Keratinocyte (primary cell): ENCODE measurements around the gene MFNG. TPM values are rescaled to one million over a fixed set of nuclear protein-coding genes. Genes with fewer than 3 reads are reported as not detected.

Experiments
- DNase-seq: peaks from one replicate; pipeline ENCODE4 v3.0.0-alpha.2; 2011; ENCODE audit warnings: low read depth, missing footprints, low spot score
- FAIRE-seq: peaks from 2 replicates; lab custom pipeline; 2011; peaks lifted over from hg19 to GRCh38; lab: Jason Lieb, UNC
- H2AFZ ChIP-seq: 2 replicates; pipeline ENCODE4 v1.6.0; 2012; ENCODE audit warnings: low read length, control low read depth, inconsistent platforms; ENCODE audit not compliant: control insufficient read depth
- H3K27ac ChIP-seq: 2 replicates; pipeline ENCODE4 v1.5.1; 2011; ENCODE audit warnings: low read length; ENCODE audit not compliant: control insufficient read depth, insufficient read depth
- H3K27me3 ChIP-seq: 3 replicates; pipeline ENCODE4 v1.6.0; 2011; ENCODE audit warnings: low read length; ENCODE audit not compliant: control insufficient read depth, insufficient read depth; ENCODE audit errors: extremely low read depth
- H3K36me3 ChIP-seq, 2 experiments: 2 replicates in 1 of 2; 3 replicates in 1 of 2; pipeline ENCODE4 v1.5.1; 2011; ENCODE audit warnings: low read length in 2 of 2, mild to moderate bottlenecking in 1 of 2; ENCODE audit not compliant: control insufficient read depth in 2 of 2, insufficient read depth in 2 of 2; ENCODE audit errors: extremely low read depth in 1 of 2
- H3K4me1 ChIP-seq: 3 replicates; pipeline ENCODE4 v1.5.1; 2011; ENCODE audit warnings: low read length; ENCODE audit not compliant: control insufficient read depth, insufficient read depth; ENCODE audit errors: extremely low read depth
- H3K4me2 ChIP-seq: 3 replicates; pipeline ENCODE4 v1.6.0; 2011; ENCODE audit warnings: low read depth, low read length; ENCODE audit not compliant: control insufficient read depth, insufficient read depth; ENCODE audit errors: extremely low read depth
- H3K4me3 ChIP-seq, 3 experiments: fragments of 200-600 bp in 1 of 3; sonication (generic) in 1 of 3; 2 replicates in 2 of 3; 3 replicates in 1 of 3; pipeline ENCODE4 v1.5.1; 2011 to 2016; ENCODE audit warnings: low read length in 3 of 3, mild to moderate bottlenecking in 3 of 3, control low read depth in 2 of 3, inconsistent platforms in 1 of 3, low read depth in 1 of 3, mixed read lengths in 1 of 3, mixed run types in 1 of 3, moderate library complexity in 1 of 3; ENCODE audit not compliant: control insufficient read depth in 2 of 3, insufficient read depth in 2 of 3; ENCODE audit errors: extremely low read depth in 1 of 3
- H3K79me2 ChIP-seq: 2 replicates; pipeline ENCODE4 v1.6.0; 2012; ENCODE audit warnings: low read length; ENCODE audit not compliant: control insufficient read depth, insufficient read depth
- H3K9ac ChIP-seq: 3 replicates; pipeline ENCODE4 v1.6.0; 2011; ENCODE audit warnings: low read length; ENCODE audit not compliant: control insufficient read depth, insufficient read depth; ENCODE audit errors: extremely low read depth
- H3K9me1 ChIP-seq: 3 replicates; pipeline ENCODE4 v1.6.0; 2011; ENCODE audit warnings: low read length; ENCODE audit not compliant: control insufficient read depth, insufficient read depth; ENCODE audit errors: extremely low read depth
- H3K9me3 ChIP-seq: 2 replicates; pipeline ENCODE4 v1.5.1; 2012; ENCODE audit warnings: low read depth, low read length; ENCODE audit not compliant: control insufficient read depth
- H4K20me1 ChIP-seq: 3 replicates; pipeline ENCODE4 v1.6.0; 2011; ENCODE audit warnings: low read length; ENCODE audit not compliant: control insufficient read depth, insufficient read depth; ENCODE audit errors: extremely low read depth
- EZH2 ChIP-seq: IDR thresholded peaks from one replicate; pipeline ENCODE4 v1.6.1; 2012; ENCODE audit warnings: inconsistent platforms, mild to moderate bottlenecking, low read length, moderate library complexity
- dilution Hi-C: fragments of 300-500 bp; cut with MboI; formaldehyde crosslinking; loops from one replicate; pipeline ENCODE4 v1.7.0; 2020; ENCODE audit warnings: low sequenced_read_pairs; ENCODE audit not compliant: extremely low pct_ligation_motif_present
- polyA plus RNA-seq, 5 experiments: library from polyadenylated mRNA; depleted of rRNA in 3 of 5; stranded (reverse) in 3 of 5; stranded (forward) in 1 of 5; unstranded in 1 of 5; fragments of >200 nt; gene quantifications; 1 replicate in 1 of 5; 2 replicates in 3 of 5; 3 replicates in 1 of 5; pipeline versions ENCODE4 v1.2.1 to v1.2.3, GENCODE V29; 2011 to 2012; ENCODE audit warnings: missing spikeins in 2 of 5, low read depth in 1 of 5, low replicate concordance in 1 of 5
- TF ChIP-seq, protein P1 (sequence below), 3 experiments: IDR thresholded peaks in 1 of 3; conservative IDR thresholded peaks in 1 of 3; optimal IDR thresholded peaks in 1 of 3; 2 replicates in 2 of 3; 3 replicates in 1 of 3; pipeline versions ENCODE3 to v1.5.1; 2011; ENCODE audit warnings: low read length in 3 of 3, mild to moderate bottlenecking in 3 of 3, moderate library complexity in 2 of 3, control low read depth in 1 of 3, inconsistent platforms in 1 of 3; ENCODE audit not compliant: insufficient read depth in 2 of 3; ENCODE audit errors: extremely low read depth in 1 of 3

The MFNG gene
- polyA plus RNA-seq, 1 donor (not counting 4 experiments of a cell fraction or from before 2014, with no cell fraction given) = 5.9 TPM

DNA sequence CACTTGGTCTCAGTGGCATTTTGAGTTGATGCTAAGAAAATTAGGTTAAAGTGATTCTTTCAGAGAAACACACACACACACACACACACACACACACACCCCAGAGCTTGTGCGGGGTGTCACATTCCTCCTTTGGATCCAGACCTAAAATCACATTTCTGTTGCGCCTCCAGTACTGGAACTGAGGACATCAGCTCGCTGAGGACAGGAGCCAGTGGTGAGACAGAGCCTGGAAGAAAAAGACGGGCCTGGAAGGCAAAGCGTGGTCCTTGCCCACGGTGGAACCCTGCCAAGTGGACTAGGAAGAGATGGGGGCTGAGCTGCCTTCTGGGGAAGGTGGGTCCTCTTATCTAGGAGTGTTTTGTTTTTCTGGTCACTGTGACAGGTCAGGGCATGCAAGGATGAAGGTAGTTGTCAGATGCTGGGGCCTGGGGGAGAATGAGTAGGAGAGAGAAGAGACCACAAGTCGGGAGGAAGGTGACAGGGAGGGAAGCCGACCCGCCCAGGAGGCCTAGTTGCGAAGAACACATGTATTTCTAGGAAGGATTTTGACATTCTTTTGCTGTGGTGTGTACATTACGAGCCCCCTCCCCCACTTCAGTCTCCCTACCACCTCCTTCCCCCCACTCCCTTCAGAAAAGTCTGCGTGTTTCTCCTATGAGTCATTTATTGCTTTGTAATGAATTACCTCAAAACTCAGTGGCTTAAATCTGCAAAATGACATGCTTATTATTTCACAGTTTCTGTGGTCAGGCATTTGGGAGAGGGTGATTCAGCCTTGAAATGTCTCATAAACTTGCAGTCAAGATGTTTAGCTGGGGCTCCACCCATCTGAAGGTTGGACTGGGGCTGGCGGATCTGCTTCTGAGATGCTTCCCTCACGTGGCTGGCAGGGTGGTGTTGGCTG lies 54.1 kb downstream of the MFNG start:
- peak; percentile 99 for DNase-seq
- no peaks in the 10 kb centered on the region for H3K79me2 ChIP-seq
- peaks cover 17% of the 10 kb centered on the region for H3K4me1 ChIP-seq
- peaks cover 18% of the 10 kb centered on the region for H3K9me3 ChIP-seq
- H3K27ac ChIP-seq = peak overlapping the region; percentile 86
- H2AFZ ChIP-seq = no peak overlapping the region
- H3K27me3 ChIP-seq = peaks cover 15% of the 10 kb centered on the region
- H3K36me3 ChIP-seq = no peaks in the 10 kb centered on the region
- H3K9me1 ChIP-seq = no peaks in the 10 kb centered on the region
- dilution Hi-C loops = no loop called here
- H3K9ac ChIP-seq = peak overlapping the region; percentile 23
- H3K4me2 ChIP-seq = peak overlapping the region; percentile 49
- no peaks in the 10 kb centered on the region for H4K20me1 ChIP-seq
- FAIRE-seq = peak; percentile 96
- no peak overlapping the region for H3K4me3 ChIP-seq
- TF ChIP-seq EZH2 = no peak
- TF ChIP-seq, protein P1, sequence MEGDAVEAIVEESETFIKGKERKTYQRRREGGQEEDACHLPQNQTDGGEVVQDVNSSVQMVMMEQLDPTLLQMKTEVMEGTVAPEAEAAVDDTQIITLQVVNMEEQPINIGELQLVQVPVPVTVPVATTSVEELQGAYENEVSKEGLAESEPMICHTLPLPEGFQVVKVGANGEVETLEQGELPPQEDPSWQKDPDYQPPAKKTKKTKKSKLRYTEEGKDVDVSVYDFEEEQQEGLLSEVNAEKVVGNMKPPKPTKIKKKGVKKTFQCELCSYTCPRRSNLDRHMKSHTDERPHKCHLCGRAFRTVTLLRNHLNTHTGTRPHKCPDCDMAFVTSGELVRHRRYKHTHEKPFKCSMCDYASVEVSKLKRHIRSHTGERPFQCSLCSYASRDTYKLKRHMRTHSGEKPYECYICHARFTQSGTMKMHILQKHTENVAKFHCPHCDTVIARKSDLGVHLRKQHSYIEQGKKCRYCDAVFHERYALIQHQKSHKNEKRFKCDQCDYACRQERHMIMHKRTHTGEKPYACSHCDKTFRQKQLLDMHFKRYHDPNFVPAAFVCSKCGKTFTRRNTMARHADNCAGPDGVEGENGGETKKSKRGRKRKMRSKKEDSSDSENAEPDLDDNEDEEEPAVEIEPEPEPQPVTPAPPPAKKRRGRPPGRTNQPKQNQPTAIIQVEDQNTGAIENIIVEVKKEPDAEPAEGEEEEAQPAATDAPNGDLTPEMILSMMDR (optimal IDR thresholded peaks at IDR 0.05 in 1 of 3, IDR thresholded peaks at IDR 0.05 in 1 of 3, conservative IDR thresholded peaks at IDR 0.05 in 1 of 3; ENCODE audit: extremely low read depth in 1 of 3, insufficient read depth in 2 of 3, low read length in 3 of 3) = no peak

DNA sequence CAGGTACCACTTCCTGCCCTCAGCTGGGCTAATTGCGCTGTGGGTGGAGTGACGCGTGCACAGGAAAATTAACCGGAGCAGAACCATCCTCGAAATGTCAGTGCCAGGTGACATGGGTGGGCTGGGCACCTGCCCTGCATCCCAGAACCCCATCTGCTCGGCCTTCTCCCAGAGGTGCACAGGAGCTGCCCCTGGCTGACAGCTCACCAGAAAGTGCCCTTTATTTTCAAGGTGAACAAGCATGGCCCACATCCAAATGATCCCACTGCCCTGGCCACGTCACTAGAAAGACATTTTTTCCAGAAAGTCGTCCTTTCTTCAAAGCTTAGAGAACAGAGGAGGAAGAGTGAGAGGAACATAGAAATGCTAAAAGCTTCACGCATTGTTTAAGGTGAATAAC lies 54.8 kb downstream of the MFNG start:
- Histone ChIP-seq H4K20me1 (no peaks in the 10 kb centered on the region), H3K4me3 (no peak overlapping the region), H3K27ac (peak overlapping the region; percentile 86), H3K9me1 (no peaks in the 10 kb centered on the region), H3K27me3 (peaks cover 22% of the 10 kb centered on the region), H3K4me2 (peak overlapping the region; percentile 49), H3K36me3 (no peaks in the 10 kb centered on the region), H3K9me3 (peaks cover 18% of the 10 kb centered on the region), H3K9ac (peak overlapping the region; percentile 23), H3K79me2 (no peaks in the 10 kb centered on the region), H2AFZ (no peak overlapping the region), H3K4me1 (peaks cover 19% of the 10 kb centered on the region)
- no peak for DNase-seq
- dilution Hi-C loops = no loop called here
- no peak for FAIRE-seq
- TF ChIP-seq EZH2 = no peak
- TF ChIP-seq, protein P1 (optimal IDR thresholded peaks at IDR 0.05 in 1 of 3, IDR thresholded peaks at IDR 0.05 in 1 of 3, conservative IDR thresholded peaks at IDR 0.05 in 1 of 3; ENCODE audit: extremely low read depth in 1 of 3, insufficient read depth in 2 of 3, low read length in 3 of 3) = no peak
